ENCODE results near the gene RAD54L2.
"Not testable (repeated sequence)": the region's sequence is repeated elsewhere in the genome, so short reads cannot be mapped to it uniquely, and the experiment has no call there.

Gene RAD54L2

DNA sequence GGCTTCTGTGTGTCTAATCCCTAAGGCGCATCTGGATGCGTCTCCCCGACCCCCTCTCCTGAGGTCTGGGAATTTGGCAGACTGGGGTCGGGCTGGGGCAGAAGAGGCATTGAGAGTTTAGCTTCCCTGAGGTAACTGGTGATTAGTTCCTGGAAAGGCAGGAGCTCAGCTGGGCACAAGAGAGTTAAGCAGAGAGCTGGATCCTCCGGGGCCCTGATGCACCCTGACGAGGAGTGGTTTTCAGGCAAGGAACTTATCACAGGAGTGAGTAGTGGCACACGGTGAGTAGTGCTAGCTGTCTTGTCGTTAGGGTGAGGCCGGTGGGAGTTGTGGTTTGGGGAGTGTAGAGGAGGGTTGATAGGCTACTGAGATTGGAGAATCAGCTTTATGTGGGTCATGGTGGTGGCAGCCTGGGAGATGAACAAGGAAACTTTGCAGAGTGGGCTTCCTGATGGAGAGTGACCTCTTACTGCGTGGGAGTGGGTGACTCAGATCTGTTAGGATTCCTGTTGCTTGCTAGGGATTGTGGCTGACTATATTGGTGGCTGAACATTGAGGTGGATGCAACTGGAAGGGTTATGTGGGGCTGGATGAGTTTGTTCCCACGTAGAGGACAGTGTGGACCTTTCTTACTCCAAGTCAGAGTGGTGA, 897 bp downstream of the RAD54L2 start:
- DNase-seq (ENCODE audit: low spot score), result peak; percentile 19

DNA sequence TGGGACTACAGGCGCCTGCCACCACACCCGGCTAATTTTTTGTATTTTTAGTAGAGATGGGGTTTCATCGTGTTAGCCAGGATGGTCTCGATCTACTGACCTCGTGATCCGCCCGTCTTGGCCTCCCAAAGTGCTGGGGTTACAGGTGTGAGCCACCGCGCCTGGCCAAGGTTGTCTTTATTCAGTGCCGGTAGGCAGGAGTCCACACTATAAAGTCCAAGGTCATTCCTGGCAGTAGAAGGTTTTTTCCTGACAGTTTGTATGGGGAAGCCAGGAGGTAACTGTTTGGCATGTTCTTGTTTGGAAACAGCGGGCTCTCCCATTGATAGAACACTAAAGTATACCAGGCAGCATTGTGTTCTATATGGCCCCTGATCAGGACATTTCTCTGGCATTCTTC, 4.1 kb downstream of the RAD54L2 start:
- DNase-seq (ENCODE audit: low spot score), result not testable (repeated sequence)

DNA sequence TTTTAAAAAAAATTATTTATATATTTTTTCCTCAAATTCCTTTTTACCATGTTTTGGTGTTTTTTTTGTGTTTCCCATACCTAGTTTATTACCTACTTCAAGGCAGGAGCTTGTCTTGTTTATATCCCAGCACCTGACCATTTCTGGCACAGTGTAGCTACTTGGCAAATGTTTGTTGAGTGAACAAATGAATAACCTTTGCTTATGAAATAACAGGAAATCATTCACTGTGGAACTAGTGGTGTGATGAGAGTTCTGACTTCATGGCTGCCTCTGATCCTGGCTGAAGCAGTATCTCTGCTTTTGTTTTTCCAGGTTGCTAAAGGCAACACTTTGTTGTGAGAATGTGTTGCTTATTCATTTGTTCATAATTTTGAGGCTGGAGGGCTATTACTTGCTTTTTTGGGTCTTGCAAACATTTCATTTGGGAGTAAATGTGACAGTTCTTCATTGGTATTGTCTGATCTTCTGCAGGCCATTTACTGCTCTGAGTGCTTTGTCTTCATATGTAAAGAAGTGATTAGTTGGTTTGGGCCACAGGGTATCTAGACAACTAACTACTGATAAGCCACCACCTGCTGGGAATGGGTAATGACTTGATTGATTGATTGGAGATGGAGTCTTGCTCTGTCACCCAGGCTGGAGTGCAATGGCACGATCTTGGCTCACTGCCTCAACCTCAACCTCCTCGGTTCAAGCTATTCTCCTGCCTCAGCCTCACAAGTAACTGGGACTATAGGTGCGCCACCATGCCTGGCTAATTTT, 5.7 kb downstream of the RAD54L2 start:
- DNase-seq (ENCODE audit: low spot score), result no peak

DNA sequence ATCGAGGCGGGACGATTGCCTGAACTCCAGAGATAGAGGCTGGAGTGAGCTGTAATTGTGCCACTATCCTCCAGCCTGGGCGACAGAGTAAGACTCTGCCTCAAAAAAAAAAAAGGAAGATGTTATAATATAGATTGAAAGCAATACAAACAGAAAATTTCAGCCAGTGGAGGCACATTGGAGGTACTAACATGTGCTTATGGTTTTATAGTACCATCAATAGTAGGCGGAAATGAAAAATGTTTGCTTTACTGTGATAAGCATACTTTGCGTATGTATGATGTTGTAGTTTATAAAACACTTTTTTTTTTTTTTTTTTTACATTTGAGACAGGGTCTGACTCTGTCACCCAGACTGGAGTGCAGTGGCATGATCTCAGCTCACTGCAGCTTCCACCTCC, 8.8 kb downstream of the RAD54L2 start:
- no peak for DNase-seq (ENCODE audit: low spot score)

DNA sequence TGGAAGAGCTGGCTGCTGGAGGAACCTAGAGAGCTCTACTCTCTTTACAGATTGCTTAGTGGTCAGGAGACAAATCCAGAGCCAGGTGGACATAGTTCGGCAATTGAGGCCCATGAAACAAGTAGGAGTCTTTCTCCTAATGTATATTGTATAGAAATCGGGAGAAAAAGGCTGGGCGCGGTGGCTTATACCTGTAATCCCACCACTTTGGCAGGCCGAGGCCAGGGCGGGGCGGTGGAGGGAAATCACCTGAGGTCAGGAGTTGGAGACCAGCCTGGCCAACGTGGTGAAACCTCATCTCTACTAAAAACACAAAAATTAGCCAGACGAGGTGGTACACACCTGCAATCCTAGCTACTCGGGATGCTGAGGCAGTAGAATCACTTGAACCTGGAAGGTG, 10.8 kb downstream of the RAD54L2 start:
- no peak for DNase-seq (ENCODE audit: low spot score)

DNA sequence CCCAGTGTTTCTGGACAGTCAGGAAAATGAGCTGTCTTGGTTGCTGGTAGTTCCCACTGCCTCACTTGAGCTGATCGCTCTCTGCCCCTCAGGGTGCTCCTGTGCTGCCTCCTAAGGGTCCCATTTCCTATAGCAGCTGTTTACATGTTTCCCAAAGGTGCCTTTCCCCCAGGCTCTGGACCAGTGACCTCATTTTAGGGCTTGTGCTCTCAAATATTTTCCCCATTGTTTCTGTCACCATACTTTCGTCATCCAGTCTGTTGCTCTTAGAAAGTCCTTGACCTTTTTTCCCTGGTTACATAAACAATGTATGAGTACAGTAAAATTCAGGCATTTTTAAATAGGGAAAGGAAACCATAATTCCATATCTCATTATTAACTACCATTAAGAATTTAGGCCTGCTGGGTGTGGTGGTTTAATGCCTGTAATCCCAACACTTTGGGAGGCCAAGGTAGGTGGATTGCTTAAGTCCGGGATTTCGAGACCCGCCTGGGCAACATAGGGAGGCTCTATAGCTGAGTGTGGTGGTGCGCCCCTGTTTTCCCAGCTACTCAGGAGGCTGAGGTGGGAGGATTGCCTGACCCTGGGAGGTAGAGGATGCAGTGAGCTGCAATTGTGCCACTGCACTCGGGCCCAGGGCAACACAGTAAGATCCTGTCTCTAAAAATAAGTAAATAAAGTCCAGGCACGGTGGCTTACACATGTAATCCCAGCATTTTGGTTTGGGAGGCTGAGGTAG, 11.7 kb downstream of the RAD54L2 start:
- DNase-seq (ENCODE audit: low spot score), result no peak

DNA sequence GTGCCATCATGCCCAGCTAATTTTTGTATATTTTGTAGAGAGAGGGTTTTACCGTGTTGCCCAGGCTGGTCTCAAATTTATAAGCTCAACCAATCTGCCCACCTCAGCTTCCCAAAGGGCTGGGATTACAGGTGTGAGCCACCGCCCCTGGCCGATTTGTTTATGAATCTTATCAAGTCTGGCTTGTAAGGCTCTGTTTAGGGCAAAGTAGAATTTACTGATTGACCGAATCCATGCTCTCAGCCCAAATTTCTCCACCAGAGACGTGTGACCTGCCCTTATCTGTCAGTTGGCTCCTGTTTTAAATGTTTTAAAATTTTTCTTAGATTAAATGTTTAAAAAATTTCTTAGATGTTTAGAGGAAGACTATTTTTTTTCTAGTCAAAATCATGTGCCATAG, 19.5 kb downstream of the RAD54L2 start:
- DNase-seq (ENCODE audit: low spot score), result no peak

DNA sequence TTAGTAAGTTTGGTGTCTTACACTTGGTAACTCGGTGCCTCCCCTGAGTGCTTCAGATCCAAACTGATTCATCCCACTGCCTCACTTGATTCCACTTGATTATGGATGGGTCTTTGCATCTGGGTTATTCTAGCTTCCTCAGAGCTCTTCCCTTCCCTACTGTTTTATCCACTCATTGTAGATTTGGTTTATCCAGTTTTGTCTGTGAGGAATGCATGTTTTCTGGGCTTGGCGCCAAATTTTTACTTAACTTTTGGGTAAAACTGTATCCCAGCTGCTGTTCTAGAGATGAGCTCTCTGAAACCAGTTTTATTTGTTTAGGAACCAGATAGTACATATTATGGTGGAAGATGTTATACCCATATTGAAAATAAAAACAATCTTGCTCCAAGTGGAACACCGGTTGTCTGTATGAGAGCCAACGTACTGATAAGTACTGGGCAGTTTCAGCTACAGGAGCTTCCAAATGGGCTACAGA, 20.9 kb downstream of the RAD54L2 start:
- no peak for DNase-seq (ENCODE audit: low spot score)

DNA sequence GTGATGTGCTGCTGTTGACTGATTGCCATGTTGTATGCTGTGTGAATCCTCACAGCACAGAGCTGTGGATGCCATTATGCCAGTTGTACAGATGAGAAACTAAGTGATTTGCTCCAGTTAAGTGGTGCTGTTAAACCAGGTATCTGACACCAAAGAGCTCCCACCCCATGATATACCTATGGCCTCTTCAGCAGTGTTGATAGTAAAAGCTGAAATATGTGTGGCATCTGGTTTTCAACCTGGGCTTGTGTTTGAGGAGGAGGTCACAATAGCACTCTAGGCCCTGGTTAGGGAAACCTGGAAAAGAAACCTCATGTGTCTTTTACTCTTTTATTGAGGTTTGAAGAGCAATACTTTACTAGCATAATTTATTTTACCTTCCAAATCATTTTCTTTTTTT, 21.4 kb downstream of the RAD54L2 start:
- DNase-seq (ENCODE audit: low spot score), result no peak

DNA sequence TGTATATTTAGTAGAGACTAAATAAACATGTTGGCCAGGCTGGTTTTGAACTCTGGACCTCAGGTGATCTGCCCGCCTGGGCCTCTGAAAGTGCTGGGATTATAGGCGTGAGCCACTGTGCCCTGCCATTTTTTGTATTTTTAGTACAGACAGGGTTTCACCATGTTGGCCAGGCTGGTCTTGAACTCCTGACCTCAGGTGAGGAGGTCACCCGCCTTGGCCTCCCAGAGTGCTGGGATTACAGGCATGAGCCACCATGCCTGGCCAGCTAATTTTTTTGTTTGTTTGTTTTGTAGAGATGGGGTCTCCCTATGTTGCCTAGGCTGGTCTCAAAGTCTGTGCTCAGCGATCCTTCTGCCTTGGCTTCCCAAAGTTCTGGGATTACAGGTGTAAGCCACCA, 23.9 kb downstream of the RAD54L2 start:
- not testable (repeated sequence) for DNase-seq (ENCODE audit: low spot score)

DNA sequence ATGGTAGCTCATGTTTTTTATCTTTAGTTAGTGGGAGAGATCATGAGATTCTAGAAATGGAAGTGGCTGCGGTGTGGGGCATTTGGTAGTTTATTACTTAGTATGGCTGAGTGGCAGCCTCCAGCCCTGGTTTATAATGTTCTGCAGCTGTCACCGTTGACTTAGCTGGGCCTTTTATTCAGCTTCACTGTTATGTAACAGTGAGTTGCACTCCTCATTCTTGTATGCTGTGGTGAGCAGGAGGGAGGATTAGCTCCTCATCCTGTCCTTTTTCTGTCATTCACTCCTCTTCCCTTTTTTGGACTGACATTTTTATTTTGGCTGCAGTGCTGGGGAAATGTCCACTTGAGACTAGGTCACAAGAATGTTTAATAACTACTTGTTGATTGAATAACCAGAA, 29.5 kb downstream of the RAD54L2 start:
- DNase-seq (ENCODE audit: low spot score), result no peak

DNA sequence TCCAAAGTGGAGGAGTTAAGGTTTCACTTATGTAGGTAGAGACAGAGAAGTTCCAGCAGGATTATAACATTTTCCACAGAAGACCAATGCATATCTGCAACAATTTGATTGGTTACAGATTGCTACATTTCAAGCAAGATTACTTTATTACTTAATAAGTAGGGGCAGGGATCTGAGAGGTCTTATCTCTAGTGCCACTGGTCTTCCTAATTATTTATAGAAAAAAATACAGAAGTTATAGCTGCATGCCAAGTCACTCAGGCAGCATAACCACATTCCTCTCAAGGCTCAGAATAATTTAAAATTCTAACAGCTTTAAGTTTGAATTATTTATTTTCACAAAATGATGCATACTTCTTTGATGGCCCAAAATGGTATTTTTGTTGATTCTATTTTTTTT, 30.5 kb downstream of the RAD54L2 start:
- DNase-seq (ENCODE audit: low spot score), result no peak

DNA sequence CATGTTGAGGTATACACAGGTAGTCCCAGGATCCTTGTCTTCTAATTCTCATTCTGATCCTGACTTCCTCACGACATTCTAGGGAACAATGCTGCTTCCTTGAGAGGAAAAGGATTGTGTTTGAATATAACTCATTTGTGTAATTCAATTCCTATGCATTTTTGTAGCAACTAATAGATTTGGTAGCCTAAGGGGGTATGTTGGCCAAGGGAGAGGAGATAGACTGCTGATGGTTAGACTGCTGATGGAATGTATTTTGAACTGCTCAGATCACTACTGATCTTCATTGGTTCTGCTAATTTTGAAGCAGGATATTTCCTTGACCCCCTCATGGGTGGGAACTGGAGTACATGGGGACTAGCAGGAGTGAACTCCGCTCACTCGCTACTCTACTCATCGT, 39.7 kb downstream of the RAD54L2 start:
- DNase-seq (ENCODE audit: low spot score), result no peak

DNA sequence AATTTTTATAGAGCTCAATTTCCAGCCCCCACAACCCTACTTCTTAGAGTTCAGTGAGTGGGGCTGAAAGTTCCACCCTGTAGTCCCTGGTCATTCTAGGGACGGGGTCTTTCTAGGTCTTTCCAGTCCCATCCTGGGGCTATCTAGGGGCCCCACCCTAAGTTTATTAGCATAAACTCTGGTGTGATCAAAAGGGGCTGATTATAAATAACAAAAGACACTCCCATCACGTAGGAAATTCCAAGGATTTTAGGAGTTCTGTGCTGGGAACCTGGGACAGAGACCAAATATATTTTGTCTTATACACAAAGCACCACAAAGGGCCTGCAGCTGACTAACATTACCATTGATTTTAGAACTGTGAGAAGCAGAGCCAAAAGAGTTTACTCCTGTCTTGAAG, 41.9 kb downstream of the RAD54L2 start:
- no peak for DNase-seq (ENCODE audit: low spot score)

DNA sequence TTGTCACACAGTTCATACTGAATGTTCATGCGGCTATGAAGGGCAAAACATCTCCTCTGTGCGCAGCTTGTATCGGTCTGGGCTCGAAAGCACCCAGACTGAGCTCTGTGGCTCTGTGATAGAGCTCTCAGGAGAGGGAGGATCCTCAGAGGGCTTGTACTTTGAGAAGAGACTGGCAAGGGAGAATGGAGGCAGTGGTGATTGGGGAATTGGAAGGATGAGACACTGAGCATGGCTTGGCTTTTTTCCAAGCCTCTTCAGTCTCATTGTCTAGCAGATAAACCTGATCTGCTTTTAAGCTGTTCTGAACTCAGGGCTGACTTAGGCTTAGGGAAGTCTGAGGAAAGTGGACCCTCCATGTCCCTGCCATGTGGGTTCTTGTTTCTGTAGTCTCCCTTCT, 43.0 kb downstream of the RAD54L2 start:
- no peak for DNase-seq (ENCODE audit: low spot score)

DNA sequence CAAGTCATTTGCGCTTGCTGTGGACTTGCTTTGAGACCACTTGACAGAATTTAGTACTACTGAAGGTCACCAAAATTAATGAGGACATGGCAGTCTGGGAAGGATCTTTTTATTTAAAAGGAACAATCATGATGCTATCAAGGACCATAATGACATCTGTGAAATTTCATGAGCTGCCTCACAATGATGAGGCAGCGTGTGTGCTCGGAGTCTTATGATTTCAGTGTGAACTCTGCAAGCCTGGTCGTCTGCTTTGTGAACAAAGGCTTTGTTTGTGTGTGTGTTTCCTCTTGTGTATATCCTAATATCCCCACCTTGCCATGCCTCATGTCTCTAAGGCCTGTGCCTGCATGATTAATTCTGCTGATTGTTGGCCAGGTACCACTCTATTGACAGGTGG, 46.7 kb downstream of the RAD54L2 start:
- DNase-seq (ENCODE audit: low spot score), result no peak

DNA sequence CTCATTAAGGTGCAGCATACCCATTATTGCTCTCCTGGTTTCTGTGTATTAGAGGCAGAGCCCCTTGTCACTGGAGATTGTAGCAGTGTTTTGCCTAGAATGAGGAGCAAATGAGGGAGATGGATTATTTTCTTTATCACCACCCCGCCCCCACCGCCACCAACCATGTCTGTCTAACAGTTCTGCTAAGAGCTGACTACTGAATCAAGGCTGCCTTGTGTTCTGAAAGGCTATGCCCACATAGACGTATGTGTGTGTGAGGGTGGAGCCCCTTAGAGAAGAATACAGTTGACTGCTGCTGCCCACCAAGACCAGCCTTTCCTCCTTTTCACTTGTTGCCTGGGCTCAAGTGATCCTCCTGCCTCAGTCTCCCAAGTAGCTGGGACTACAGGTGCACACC, 47.4 kb downstream of the RAD54L2 start:
- no peak for DNase-seq (ENCODE audit: low spot score)

All from LoVo (cell line).